ENCODE data around the gene ARMC2.

- TF ChIP-seq CTCF (IDR thresholded peaks at IDR 0.05) (no peak), POLR2A (IDR thresholded peaks at IDR 0.05) (no peak)
Observed at GRCh38 chr6:109013656-109014305, 165.6 kb downstream of the ARMC2 start.

Measured in esophagus squamous epithelium (tissue), 4 donors.